Spleen (tissue), 11 donors: Measurements from ENCODE around the gene RTN4RL2. TPM values are rescaled to one million over a fixed set of nuclear protein-coding genes. Genes with fewer than 3 reads are reported as not detected.
A peak's percentile ranks its signal among the peaks of the same experiment; 100 is the strongest.

Experiments
- DNase-seq: peaks from one replicate; pipeline ENCODE4 v3.0.0-alpha.2; 2020
- H3K27ac ChIP-seq, 8 donors: fragments of 200-600 bp; sonication (generic) in 7 of 8; 1 replicate in 4 of 8; 2 replicates in 4 of 8; pipeline versions ENCODE4 v1.5.0 to v1.8.0; 2016 to 2021; ENCODE audit warnings: inconsistent platforms in 4 of 8, mild to moderate bottlenecking in 4 of 8, moderate library complexity in 1 of 8
- H3K27me3 ChIP-seq, 7 donors: fragments of 200-600 bp; sonication (generic) in 6 of 7; replicated peaks in 1 of 7; 1 replicate in 4 of 7; 2 replicates in 3 of 7; pipeline versions ENCODE4 v1.5.0 to v1.8.0; 2016 to 2021; ENCODE audit warnings: inconsistent platforms in 3 of 7, mild to moderate bottlenecking in 1 of 7
- H3K36me3 ChIP-seq, 6 donors: fragments of 200-600 bp; sonication (generic) in 5 of 6; 1 replicate in 4 of 6; 2 replicates in 2 of 6; pipeline versions ENCODE4 v1.5.0 to v1.8.0; 2016 to 2021; ENCODE audit warnings: inconsistent platforms in 2 of 6
- H3K4me1 ChIP-seq, 6 donors: fragments of 200-600 bp; sonication (generic) in 5 of 6; 1 replicate in 3 of 6; 2 replicates in 3 of 6; pipeline versions ENCODE4 v1.5.0 to v1.8.0; 2016 to 2021; ENCODE audit warnings: inconsistent platforms in 3 of 6
- H3K4me3 ChIP-seq, 8 donors: fragments of 200-600 bp; sonication (generic) in 7 of 8; 1 replicate in 4 of 8; 2 replicates in 4 of 8; pipeline versions ENCODE4 v1.5.0 to v1.8.0; 2016 to 2021; ENCODE audit warnings: inconsistent platforms in 4 of 8, mild to moderate bottlenecking in 4 of 8, moderate library complexity in 2 of 8
- H3K9me3 ChIP-seq, 8 donors: fragments of 200-600 bp; sonication (generic) in 7 of 8; 1 replicate in 4 of 8; 2 replicates in 4 of 8; pipeline versions ENCODE4 v1.5.0 to v1.8.0; 2016 to 2021; ENCODE audit warnings: inconsistent platforms in 4 of 8
- POLR2A ChIP-seq, 3 donors: fragments of 450-650 bp; IDR thresholded peaks; one replicate each; pipeline ENCODE4 v1.5.1; 2017; ENCODE audit warnings: antibody characterized with exemption in 3 of 3, mild to moderate bottlenecking in 1 of 3
- POLR2AphosphoS5 ChIP-seq, 3 donors: sonication (generic); formaldehyde crosslinking; IDR thresholded peaks; one replicate each; pipeline ENCODE4 v1.5.1; 2017; ENCODE audit warnings: antibody characterized with exemption in 3 of 3
- WGBS, 5 donors: extraction: QIAGEN DNeasy Blood & Tissue Kit in 3 of 5; methylation state at CpG; one replicate each; pipeline versions ENCODE4 v1.1.5 to v1.1.7; 2013 to 2018; 5-methylcytosine and 5-hydroxymethylcytosine counted together
- intact Hi-C: fragments of 100-400 bp; cut with DNase I; formaldehyde crosslinking; loops from one replicate; pipeline ENCODE4 v1.15.0; 2023; ENCODE audit warnings: low total_unique reads
- polyA plus RNA-seq, 3 donors: library from polyadenylated mRNA; stranded (reverse); fragments of 200-250 nt; gene quantifications; one replicate each; pipeline ENCODE4 v1.2.1, GENCODE V29; 2013
- total RNA-seq, 7 donors: library from RNA; depleted of rRNA in 3 of 7; stranded (reverse); fragments of >200 nt in 3 of 7; fragmentation: NEBNext Ultra II Directional in 4 of 7; extraction: Animal tissue kit (Norgen Biotek cat#: 25700) in 4 of 7; gene quantifications; one replicate each; pipeline versions ENCODE4 v1.1.0 to v1.2.1, GENCODE V29; 2016 to 2021
- TF ChIP-seq, protein P1 (sequence below), 11 experiments: fragments of 200-600 bp in 7 of 11; fragments of 450-650 bp in 4 of 11; sonication (generic) in 4 of 11; IDR thresholded peaks in 8 of 11; conservative IDR thresholded peaks in 3 of 11; 1 replicate in 7 of 11; 2 replicates in 4 of 11; pipeline versions ENCODE4 v1.4.0 to v1.8.0; 2016 to 2021; ENCODE audit warnings: antibody characterized with exemption in 11 of 11, inconsistent platforms in 4 of 11, mild to moderate bottlenecking in 1 of 11
- donor health status: healthy with polysubstance abuse.
- donor health status: DM: no; HTN: no; CAD: no; lungs with moderate emphysema.
- donor health status: DM: no; HTN: no; CAD: no.
- donor health status: Bipolar disorder and iron deficiency.
- donor health status: healthy.
- donor health status: DM: no; HTN: no; CAD: no.
- donor health status: DM: yes; HTN: yes; CAD: no.

RTN4RL2 gene
- total and polyA plus RNA-seq, 10 donors, result 0.15 to 2.0 (median 0.44) TPM

DNA sequence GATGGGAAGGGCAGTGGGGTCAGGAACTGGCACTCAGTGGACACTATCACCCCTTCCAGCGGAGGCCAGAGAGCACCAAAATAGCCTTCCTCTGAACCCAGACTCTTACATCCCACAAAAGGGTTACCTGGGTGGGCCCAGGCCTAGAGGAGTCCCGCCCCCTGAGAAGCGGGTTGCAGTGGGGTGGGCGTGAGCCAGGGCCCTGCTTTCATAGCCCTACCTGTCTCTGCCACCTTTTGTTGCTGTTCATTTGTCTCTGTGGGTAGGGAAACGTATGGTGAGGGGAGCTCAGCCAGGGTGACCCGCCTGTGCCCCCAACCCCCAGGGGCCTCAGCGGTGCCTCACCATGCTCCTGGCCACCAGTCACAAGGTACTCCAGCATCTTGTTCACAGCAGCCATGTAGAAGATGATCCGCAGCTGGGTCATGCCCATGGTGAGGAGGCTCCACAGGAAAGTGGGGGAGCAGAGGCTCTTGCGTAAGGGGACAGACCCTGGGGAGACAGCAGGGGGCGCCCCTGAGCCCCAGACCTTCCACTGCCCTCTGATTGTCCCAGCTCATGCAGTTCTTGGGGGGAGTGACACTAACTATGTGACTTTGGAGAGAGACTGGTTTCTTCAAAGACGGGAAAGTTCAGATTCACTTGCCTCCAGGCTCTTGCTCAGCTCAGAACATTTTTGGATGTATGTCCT lies 31.2 kb downstream of the RTN4RL2 start:
- Histone ChIP-seq H3K27ac (no peak overlapping the region), H3K9me3 (no peaks in the 10 kb centered on the region), H3K36me3 (peaks cover 0 to 76% (median 10%) of the 10 kb centered on the region in 6 donors), H3K4me3 (no peak overlapping the region), H3K4me1 (peaks cover 0 to 16% (median 3%) of the 10 kb centered on the region in 6 donors), H3K27me3 (no peaks in the 10 kb centered on the region)
- intact Hi-C loops, result loop anchor here (5.0 kb wide), 1 partner anchor 36 kb away; no protein-coding TSS in a partner anchor
- TF ChIP-seq POLR2AphosphoS5 (IDR thresholded peaks at IDR 0.05), result no peak
- TF ChIP-seq, protein P1, sequence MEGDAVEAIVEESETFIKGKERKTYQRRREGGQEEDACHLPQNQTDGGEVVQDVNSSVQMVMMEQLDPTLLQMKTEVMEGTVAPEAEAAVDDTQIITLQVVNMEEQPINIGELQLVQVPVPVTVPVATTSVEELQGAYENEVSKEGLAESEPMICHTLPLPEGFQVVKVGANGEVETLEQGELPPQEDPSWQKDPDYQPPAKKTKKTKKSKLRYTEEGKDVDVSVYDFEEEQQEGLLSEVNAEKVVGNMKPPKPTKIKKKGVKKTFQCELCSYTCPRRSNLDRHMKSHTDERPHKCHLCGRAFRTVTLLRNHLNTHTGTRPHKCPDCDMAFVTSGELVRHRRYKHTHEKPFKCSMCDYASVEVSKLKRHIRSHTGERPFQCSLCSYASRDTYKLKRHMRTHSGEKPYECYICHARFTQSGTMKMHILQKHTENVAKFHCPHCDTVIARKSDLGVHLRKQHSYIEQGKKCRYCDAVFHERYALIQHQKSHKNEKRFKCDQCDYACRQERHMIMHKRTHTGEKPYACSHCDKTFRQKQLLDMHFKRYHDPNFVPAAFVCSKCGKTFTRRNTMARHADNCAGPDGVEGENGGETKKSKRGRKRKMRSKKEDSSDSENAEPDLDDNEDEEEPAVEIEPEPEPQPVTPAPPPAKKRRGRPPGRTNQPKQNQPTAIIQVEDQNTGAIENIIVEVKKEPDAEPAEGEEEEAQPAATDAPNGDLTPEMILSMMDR (IDR thresholded peaks at IDR 0.05 in 8 of 11, conservative IDR thresholded peaks at IDR 0.05 in 3 of 11), result peak; percentile 7 to 71 (median 53)
- WGBS, 5 donors, result 82 to 90% (median 84%) methylated on average over 7 to 11 of the region's 11 CpGs
- peak; percentile 78 for DNase-seq

DNA sequence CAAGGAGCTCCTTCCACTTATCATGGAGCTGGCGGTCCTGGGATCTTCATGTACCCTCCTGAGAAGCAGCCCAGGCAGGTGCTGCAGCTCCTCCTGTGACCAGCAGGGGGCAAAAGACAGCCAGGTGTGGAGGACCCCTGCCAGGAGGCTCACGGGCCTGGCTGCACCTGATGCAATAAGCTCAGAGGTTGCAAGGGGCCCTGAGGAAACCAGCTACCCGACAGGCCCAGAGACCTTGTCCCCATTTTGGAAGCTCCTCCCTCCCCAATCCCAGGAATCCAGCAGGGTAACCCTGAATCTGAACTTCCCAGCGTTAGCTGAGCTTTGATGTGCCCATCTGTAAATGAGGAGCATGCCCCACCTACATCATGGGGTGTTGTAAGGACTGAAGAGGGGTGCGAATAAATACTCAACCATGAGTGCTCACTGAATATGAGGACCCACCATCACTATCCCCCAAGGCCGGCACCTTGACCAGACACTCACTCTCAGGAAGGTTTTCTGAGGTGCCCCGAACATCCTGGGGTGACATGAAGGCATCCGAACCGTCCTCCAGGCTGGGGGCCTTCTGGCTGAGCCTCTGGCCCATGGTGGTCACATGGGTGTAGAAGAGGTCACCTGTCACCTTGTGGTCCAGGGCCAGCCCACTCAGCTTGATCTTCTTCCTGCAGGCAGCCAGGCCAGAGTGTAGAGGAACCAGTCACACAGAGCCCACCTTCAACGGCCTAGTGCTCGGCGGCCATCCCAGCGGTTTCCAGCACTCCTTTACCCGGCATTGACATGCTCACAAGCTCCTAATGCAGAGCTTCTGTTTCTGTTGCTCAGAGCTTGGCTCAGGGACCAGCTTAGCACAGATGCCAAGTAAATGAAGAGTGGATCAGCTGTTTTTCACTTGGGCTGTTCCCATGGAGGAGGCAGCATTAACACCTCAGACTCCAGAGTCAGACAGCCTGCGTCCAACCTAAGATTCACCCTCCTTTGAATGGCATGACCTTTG lies 33.5 kb downstream of the RTN4RL2 start:
- peaks cover 0 to 17% (median 9%) of the 10 kb centered on the region in 6 donors for H3K4me1 ChIP-seq
- H3K36me3 ChIP-seq, result peaks cover 0 to 63% (median 6%) of the 10 kb centered on the region in 6 donors
- TF ChIP-seq POLR2AphosphoS5 (IDR thresholded peaks at IDR 0.05) (peak in 2 of 3 donors; percentile 31 to 33), POLR2A (IDR thresholded peaks at IDR 0.05) (no peak)
- TF ChIP-seq, protein P1 (IDR thresholded peaks at IDR 0.05 in 8 of 11, conservative IDR thresholded peaks at IDR 0.05 in 3 of 11), result peak; percentile 72 to 94 (median 87)
- no peaks in the 10 kb centered on the region for H3K27me3 ChIP-seq
- no peak overlapping the region for H3K4me3 ChIP-seq
- peak; percentile 90 for DNase-seq
- H3K27ac ChIP-seq, result no peak overlapping the region
- intact Hi-C loops, result loop anchor here (5.0 kb wide), 1 partner anchor 33 kb away; no protein-coding TSS in a partner anchor
- no peaks in the 10 kb centered on the region for H3K9me3 ChIP-seq
- WGBS, 5 donors, result 74 to 90% (median 79%) methylated on average over 5 to 15 of the region's 15 CpGs

GRCh38 chr11:57496109-57496820 lies 35.9 kb downstream of the RTN4RL2 start:
- WGBS, 5 donors, result 86 to 90% (median 88%) methylated on average over 9 of the region's 9 CpGs
- Histone ChIP-seq H3K4me1 (peaks cover 3 to 34% (median 23%) of the 10 kb centered on the region in 6 donors), H3K4me3 (no peak overlapping the region), H3K9me3 (no peaks in the 10 kb centered on the region), H3K27ac (no peak overlapping the region), H3K27me3 (no peaks in the 10 kb centered on the region), H3K36me3 (peaks cover 0 to 49% (median 1%) of the 10 kb centered on the region in 6 donors)
- TF ChIP-seq, protein P1 (IDR thresholded peaks at IDR 0.05 in 8 of 11, conservative IDR thresholded peaks at IDR 0.05 in 3 of 11), result no peak
- TF ChIP-seq POLR2A (IDR thresholded peaks at IDR 0.05), result no peak
- no peak for TF ChIP-seq POLR2AphosphoS5 (IDR thresholded peaks at IDR 0.05)
- DNase-seq, result no peak
- intact Hi-C loops, result no loop called here
